ENCODE measurements around the gene CDH10.

CDH10 gene

DNA sequence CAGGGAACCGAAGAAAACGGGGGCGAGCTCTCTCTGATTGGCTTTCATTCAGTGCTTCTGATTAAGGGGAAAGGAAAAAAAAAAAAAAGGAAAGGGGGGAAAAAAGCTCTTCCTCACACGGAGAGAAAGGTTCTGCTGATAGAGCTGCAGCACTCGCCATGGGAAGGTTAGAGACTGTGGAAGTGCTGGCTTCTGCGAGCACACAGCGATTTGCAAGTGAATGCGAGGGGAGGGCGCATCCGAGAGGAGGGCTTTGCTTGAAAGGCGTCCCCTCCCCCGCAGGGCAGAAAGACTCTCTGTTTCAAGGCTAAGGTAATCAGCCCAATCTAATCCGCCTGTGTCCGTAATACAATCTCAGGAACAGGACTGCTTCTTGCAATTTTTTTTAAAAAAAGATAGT is at the start of gene CDH10:
TSS of gene CDH10 (minus strand) at position 218 of the 400 bp plus-strand sequence. CDS start 51,488 bp downstream, outside the sequence.
- DNase-seq, result no peak

DNA sequence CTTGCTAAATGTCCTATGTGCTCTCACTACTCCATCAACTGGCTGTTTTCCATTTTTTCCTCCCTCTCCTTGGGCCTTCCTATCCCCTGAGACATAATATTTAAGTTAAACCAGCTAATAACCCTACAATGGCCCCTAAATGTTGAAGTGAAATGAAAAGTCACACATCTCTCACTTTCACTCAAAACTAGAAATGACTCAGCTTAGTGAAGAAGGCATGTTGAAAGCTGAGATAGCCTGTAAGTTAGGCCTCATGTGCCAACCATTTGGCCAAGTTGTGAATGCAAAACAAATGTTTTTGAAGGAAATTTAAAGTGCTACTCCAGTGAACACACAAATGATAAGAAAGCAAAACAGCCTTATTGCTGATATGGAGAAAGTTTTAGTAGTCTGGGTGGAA is 48.8 kb upstream of the CDH10 start:
- no peak for DNase-seq

GRCh38 chr5:24691074-24691473 is 46.3 kb upstream of the CDH10 start:
- no peak for DNase-seq

GRCh38 chr5:24681106-24681505 is 36.3 kb upstream of the CDH10 start:
- DNase-seq, result no peak

DNA sequence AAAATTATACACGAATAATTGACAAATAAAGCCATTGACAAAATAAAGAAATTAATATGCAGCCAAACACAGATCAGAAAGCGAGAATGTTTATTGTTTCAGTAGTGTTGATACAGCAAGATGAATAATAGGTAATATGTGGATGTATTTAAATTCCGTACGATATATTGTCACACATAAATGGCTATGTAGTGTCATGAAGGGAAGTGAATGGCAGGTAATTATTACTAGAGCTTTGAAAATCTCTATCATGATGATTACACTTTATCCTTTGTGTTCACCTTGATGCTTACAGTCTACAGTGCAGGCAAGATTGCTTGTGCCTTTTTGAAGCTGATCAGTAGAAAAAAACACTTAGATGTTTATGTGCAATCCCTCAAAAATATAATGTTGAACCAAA is 23.3 kb upstream of the CDH10 start:
- DNase-seq, result no peak

DNA sequence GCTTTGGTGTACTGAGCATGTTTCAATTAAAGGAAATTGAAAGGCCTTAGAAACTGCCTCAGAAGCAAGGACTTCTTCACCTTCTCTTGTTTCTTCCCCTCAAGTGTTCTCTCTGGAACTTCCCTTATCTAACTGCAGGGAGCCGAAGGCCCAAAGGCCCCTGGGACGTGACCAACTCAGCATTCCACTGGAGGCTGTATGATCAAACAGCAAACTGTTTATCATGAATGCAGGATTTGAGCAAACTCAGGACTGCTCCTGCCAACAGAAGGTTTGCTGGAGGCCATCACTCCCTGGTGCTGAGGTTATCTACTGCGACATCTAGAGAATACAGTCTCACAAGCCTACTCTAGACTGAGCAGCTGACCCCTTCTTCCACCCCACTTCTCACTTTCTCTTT is 4.8 kb upstream of the CDH10 start:
- DNase-seq, result no peak

GRCh38 chr5:24646915-24647314 is 2.1 kb upstream of the CDH10 start:
- DNase-seq, result no peak

- no peak for DNase-seq
These were observed 705 bp upstream of the CDH10 start for GRCh38 chr5:24645483-24645882.

GRCh38 chr5:24643880-24644279 is 898 bp downstream of the CDH10 start:
- no peak for DNase-seq

- no peak for DNase-seq
These were observed 1.6 kb downstream of the CDH10 start for GRCh38 chr5:24643156-24643555.

GRCh38 chr5:24642022-24642421 is 2.8 kb downstream of the CDH10 start:
- DNase-seq, result no peak

- DNase-seq, result no peak
These were observed 9.6 kb downstream of the CDH10 start for GRCh38 chr5:24635209-24635608.

GRCh38 chr5:24633715-24634325 is 11.0 kb downstream of the CDH10 start:
- no peak for DNase-seq

- DNase-seq, result no peak
These were observed 12.4 kb downstream of the CDH10 start for GRCh38 chr5:24632353-24632752.

GRCh38 chr5:24630918-24631317 is 13.9 kb downstream of the CDH10 start:
- no peak for DNase-seq

- DNase-seq, result no peak
These were observed 15.0 kb downstream of the CDH10 start for GRCh38 chr5:24629798-24630197.

- DNase-seq, result no peak
These were observed 19.9 kb downstream of the CDH10 start for GRCh38 chr5:24624872-24625271.

DNA sequence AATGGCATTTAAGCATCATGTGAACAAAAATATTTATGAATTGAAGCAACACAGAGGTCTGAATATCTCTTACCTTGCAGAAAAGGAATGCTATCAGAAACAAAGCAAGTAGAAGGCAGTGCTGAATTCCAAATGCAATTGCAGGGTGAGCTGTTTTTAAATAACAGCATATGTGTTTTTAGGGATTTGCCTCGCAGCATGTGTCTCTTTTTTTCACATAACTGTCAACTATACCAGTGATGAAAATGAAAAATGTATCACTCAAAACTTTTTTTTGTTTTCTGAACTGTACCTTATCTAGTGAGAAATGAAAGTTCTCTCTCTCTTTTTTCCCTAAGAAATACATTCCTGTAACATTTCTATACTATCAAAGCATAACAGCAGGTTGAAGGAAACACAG is 21.2 kb downstream of the CDH10 start:
- no peak for DNase-seq

- no peak for DNase-seq
These were observed 21.7 kb downstream of the CDH10 start for GRCh38 chr5:24623031-24623430.

GRCh38 chr5:24621792-24622191 is 23.0 kb downstream of the CDH10 start:
- no peak for DNase-seq

DNA sequence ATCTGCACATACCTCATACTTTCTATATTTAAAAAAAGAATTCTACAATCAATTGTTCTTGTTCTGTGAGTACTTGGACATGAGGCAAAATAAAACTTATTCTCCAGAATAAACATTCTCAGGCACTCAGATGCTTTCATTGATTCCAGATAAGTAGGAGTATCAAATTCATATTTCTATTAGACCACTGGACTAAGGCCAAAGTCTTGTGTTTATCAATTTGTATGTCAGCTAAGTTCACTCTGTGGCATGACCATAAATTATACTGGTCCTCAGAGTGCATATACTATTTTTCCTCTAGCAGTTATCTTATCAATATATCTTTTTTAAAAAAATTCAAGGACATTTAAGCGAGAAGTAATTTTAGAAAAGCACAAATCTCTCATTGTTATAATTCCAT is 28.2 kb downstream of the CDH10 start:
- no peak for DNase-seq

DNA sequence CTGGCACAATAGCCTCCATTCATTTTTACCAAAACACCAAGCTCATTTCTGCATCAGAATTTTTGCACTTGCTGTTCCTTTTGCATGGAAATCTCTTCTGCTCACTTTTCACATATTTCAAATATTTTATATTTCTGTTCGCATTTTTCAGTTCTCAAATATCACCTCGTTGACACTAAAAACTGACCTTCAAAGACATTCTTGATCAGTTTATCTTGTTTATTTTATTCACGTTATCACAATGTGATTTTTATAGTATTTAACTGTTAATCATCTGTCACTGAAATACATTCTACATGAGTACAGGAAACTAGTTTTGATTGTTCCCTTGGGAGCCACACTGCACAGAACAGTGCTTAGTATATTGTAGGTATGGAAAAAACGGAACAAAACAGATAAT is 29.6 kb downstream of the CDH10 start:
- DNase-seq, result no peak

DNA sequence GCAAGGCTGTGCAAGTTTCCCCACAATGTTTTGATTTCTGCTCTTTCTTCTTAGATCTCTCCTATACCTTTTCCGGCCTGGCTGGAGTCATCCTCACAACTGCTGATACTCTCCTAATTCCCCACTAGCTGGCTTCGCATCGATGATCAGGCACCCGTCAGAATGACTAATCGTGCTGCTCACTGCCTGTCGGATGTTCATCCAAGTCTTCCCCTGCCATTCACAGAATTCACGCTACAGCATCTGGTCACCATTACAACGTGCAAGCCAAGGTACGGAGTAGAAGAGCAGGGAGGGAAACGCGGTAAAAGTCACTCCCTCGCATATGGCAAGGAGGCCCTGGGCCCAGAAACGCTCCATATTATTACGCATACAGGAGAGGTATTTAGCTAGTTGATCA is 35.1 kb downstream of the CDH10 start:
- no peak for DNase-seq

DNA sequence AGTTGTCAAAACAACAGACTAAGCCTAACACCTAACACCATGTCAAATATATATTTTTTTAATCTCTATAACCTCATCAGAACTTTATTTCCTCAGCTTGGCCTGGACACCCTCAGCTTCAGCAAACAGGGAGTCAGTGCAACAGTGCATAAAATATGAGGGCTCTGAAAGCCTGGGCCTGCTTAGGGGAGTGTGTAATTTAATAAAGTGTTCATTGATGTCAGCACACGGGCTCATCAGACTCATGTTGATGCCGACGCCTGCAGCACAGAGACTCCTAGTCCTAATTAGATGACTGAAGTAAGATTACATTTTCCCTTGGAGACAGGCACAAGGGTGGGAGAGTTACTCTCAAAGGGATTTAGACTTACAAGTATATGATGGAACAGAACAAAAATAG is 37.8 kb downstream of the CDH10 start:
- no peak for DNase-seq

GRCh38 chr5:24602188-24602587 is 42.6 kb downstream of the CDH10 start:
- DNase-seq, result no peak

DNA sequence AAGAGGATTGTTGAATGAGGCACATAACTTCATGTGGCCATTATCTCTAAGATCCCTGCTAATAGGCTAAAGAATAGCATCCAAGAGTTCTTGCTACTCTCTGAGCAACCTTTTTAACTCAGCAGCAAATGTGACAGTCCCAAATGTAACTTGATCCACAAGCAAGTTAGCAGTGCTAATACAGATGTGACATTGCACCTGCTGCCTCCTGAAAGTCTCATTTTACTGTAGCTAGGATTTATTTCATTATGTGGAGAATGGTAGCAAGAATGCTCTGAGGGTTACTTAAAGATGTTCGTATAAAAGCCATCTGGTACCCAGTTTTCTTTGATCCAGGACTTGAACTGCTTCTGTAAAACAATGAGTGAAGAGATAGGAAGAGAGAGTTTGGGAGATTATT is 45.8 kb downstream of the CDH10 start:
- DNase-seq, result no peak
